T follicular helper cell (primary cell): ENCODE results near the gene SLC2A9.
A peak's percentile ranks its signal among the peaks of the same experiment; 100 is the strongest.

Experiments used
- DNase-seq: peaks from one replicate; pipeline ENCODE4 v3.0.0-alpha.2; 2020; ENCODE audit warnings: low read depth

The SLC2A9 gene

DNA sequence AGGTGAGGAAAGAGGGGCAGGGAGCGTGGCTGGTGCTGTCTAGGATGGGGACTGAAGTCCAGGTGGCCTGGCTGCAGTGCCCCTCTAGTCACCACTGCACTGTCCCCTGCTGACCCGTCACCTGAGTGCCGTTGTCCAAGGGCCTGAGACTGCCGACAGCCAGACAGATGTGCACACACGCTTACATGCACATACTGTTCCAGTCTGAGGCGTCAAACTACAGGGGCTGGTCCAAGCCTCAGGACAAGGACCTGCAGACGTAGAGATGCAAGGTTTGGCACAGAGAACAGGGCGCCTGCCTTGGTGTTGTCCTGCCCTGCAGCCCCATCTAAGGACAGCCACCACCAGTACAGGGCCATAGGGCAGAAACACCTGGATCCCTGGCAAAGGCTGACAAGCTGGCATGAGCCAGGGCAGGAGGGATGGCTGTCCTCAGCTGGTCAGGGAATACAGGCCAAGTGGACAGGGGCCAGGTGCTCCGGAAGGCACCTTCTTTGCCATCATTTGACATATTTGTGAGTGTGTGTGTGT lies 1.7 kb downstream of the SLC2A9 start:
- no peak for DNase-seq

DNA sequence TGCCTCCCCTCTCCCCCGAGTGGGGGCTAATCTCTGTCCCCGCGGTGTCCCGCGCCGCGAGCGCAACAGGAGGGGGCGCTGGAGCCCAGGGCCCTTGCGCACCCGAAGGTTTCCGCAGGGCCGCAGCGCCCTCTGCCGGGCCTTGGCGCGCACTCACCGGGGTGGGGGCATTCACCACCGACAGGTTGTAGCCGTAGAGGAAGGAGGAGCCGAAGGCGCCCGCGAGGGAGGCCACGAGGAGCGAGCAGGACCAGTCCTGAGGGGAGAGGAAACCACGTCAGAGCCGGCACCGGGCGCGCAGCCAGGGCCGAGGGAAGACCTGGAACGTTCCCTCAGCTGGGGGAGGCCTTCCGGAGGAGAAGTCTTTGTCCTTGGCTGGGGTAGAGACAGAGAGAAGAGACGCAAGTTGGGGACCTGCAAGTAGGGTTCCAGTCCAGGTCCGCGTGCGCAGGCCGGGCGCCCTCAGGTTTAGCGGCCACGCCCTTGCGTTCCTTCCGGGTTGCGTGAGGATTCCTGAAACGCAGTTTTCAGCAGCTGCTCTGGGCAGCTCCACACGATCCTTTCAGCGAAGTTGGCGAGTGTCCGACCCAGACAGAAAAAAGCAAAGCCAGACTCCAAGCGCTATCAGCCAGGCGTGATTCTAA lies 2.4 kb downstream of the SLC2A9 start:
- DNase-seq, result peak; percentile 88

DNA sequence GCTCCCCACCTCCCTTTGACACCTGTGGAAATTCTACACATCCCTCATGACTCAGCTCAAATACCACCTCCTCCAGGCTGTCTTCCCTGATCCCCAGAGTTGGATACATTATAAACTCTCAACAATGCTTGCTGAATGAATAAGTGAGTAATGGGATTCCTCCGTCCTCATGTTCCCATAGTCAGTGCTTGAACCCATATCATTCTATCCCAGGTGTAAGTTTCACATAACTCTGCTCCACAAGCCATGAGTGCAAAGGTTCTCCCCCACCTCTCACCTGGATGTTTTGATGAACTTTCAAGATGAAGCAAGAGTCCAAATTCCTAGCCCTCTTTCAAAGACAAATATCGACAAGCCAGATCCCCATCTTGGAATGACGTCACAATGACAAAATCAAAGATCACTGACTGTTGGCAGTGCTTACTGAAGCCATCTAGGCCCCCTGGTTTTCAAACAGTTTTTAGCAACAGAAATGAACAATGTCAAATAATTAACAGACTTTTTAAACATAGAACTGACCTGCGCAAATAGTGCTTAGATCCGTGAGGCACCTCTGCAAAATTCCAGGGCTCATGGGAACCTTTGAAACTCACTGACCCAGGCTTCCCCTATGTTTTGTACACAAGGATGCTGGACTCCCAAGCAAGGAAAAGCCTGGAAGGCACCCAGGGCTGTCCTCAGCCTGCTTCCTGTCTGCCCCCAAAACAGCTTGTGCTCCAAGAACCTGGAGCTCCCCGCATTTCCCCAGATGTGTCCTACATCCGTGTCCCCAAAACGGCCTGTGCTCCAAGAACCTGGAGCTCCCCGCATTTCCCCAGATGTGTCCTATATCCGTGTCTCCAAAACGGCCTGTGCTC lies 4.0 kb downstream of the SLC2A9 start:
- DNase-seq, result no peak

DNA sequence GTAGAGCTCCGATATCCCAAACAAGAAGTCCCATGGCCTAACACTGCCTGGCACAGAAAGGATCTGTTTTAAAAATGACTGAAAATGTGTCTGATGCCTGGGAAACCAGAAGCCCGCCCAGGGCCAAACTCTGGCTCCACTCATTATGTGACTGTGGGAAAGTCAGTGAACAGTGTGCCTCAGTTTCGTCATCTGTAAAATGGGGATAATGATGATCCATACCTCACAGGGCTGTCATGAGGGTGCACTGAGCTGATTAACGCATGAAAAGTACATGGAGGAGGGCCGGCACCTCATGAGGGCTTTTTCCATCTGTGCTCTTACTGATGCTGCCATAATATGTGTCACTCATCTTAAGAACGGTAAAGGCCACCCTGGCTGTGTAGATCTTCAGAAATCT lies 5.1 kb downstream of the SLC2A9 start:
- DNase-seq, result no peak

DNA sequence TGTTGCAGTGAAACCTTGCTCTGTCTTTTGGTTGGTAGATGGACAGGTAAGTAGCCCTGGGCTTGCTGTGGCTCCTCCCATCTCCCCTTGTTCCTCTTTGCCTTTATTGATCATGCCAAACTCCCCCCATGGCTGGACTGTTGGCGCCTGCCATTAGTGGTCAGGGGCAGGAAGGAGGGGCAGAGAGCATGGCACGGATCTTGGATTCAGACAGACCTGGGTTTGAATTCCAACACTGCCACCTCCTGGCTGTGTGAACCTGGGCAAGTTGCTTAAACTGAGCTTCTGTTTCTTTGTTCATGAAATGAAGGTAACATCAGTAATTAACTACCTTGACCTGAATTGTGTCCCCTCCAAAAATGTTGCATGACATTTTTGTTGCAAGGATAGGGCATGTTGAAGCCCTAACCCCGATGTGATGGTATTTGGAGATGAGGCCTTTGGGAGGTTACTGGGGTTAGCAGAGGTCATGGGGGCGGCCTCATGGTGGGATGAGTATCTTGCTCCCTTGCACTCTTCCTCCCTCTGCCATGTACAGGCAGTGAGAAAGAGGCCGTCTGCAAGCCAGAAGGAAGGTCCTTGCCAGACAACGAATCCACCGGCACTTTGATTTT lies 6.0 kb downstream of the SLC2A9 start:
- DNase-seq, result no peak

DNA sequence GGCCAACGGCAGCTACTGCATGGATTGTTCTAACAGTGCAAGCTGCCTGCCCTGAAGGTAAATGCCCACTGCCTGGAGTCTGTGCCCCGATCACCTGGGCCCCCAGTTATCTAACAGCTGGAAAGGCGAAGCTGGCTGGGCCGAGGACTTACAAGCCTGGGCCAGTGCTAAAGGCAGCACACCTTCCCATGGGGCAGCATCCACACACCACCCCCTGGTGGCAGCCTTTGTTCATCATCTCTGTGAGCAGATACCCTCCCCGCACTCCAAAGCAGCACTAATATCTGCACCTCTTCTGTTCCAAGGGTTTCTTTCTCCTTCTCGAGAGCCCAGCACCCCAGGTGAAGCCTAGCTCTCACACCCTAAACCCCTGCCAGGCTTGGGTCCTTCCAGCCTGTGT lies 7.6 kb downstream of the SLC2A9 start:
- no peak for DNase-seq

DNA sequence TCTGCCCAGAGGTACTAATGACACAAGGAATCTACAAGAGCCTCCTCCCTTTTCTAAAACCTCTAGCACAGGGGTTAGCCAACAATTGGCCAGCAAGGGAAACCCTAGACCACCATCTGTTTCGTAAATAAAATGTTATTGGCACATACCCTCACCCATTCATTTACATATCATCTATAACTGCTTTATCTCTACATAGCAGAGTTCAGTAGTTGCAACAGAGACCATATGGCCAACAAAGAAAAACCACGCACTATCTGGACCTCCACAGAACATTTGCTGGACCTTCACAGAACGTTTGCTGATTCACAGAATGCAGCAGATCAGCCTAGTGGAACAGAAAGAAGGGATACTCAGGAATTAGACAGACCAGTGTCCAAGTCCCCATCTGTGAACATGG lies 9.4 kb downstream of the SLC2A9 start:
- no peak for DNase-seq

DNA sequence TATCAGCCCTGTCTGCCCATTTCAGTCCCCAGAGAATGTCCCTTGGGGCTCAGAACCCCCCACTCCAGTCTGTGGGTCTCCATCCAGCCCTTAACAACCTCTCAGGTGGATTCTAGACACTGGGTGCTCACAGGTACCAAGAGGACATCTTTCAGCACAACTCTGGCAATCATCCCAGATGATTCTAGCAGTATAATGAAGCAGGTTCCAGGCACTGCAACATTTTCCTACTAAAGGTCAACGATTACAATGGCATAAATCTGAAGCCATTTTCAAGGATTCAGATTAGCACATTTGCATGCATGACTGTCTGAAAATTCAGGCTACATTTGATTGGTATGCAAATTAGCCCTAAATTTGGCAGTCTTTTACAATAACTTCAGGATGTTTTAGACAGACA lies 10.0 kb downstream of the SLC2A9 start:
- no peak for DNase-seq

DNA sequence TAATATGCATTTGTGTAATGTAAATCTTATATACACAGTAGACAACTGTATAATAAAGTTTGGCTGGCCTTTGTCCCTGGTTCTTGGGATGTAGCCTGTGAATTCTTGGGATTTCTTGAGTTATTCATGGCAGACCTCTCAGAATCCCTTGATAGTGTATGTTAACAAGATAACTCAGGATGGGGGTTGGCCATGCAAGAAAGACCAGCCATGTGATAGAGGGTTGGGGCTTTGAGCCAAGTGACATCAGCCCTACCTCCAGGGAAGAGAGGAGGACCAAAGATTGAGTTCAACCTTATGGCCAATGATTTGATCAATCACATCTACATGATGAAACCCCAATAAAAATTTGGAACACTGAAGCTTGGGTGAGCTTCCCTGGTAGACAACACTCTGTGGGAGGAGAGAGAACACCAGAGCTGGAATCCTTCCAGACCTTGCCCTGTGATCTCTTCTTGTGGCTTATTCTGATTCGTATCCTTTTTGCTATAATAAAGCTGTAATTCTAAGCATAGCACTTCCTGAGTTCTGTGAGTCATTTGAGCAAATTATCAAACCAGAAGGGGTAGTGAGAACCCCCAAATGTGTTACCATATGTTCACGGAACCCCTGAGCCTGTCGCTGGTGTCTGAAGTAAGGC lies 11.3 kb downstream of the SLC2A9 start:
- DNase-seq, result no peak

DNA sequence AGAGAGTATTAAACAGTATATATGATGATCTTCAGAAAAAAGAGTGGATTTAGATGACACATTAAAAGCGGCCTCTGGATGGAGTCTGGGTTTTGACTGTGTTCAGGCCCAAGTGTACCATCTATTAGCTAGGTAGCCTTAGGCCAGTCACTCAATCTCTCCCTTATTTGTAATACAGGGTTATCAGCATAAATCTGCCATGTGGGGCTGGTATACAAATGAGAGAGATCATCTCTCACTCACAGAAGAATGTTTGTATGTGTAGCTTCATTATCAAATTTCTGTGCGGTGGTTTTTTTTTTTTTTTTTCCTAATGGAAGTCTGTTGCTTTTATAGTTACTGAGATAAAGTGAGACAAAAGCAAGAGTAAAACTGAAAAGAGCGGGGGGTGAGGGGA lies 12.7 kb downstream of the SLC2A9 start:
- no peak for DNase-seq

DNA sequence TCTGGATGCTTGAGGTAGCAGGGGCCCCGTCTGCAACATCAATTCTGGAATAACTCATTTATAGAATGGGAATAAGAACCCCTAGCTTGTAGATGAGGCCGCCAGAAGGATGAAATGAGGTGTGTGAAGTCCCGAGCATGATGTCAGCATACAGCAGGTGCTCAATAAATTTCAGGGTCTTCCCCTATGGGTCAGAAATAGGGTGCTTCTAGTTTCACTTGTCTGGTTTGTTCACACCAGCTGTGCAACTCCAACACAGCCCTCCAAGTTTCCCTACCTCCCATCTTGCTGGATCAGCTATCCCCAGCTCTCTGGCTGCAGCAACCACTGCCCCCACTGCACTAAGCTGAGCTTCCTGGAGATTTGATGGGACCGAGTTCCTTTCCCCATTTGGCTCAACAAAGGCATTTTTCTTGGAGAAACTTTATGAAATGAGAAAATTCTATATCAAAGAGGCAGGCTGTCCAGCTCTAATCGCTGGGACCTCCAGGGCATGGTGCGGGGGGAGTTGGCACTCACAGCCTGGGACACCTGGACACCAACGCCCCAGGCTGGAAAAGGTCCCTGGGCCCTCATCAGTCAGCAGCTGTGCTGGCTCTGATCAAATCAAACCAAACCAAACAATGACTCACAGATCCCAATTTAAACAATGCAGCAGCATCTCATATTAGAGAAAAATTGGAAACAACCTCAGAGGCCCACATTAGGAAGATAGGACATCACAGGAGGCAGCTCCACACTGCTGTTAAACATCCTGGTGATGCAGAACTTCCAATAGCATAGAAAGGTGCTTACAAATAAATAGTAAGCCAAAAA lies 13.3 kb downstream of the SLC2A9 start:
- DNase-seq, result no peak

DNA sequence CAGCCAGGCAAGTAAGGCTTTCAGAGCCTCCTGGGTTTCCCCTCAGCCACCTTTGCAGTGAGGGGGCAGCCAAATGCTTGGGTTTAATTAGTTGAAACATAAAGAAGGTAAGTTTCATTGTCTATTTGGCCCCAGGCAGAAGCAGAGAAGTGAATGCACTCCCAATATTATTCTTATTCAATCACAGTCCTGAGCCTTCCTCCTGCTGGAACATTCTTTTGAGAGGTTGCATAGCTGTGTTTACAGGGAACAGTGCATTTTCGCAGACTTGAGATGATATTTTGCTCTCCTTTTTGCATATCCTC lies 13.9 kb downstream of the SLC2A9 start:
- DNase-seq, result no peak

DNA sequence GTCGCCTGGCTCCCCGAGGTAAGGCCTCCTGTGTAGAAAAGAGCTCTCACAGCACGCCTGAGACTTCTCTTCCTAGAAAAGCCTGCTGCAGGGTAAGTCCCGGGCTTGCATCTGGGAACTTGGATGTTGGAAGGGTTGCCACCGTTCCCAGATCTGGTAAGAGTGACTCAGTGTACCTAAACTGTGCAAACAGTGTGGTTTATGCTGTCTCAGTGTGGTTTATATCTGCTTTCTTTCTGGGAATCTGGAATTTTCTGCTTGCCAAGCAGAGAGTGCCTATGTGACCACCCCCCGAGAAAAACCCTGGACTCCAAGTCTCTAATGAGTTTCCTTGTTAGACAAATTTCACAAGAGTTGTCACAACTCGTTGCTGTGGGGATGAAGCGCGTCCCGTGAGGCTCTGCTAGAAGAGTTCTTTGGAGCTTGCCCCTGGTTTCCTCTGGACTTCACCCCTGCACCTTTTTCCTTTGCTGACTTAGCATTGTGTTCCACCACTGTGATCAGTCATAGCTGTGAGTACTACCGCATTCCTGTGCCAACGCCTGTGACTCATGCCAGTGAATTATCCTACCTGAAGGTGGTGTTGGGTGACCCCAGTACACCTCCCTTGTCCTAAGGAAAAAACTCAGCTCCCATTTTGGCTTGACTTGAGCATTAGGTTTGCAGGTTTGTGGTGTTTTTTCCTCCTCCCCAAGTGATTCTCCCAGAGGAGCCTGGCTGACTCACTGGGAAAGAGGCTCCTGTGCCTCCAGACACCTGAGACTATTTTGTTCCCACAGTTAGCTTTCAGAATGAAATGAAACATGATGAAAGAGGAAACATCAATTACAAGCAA lies 14.5 kb downstream of the SLC2A9 start:
- no peak for DNase-seq

DNA sequence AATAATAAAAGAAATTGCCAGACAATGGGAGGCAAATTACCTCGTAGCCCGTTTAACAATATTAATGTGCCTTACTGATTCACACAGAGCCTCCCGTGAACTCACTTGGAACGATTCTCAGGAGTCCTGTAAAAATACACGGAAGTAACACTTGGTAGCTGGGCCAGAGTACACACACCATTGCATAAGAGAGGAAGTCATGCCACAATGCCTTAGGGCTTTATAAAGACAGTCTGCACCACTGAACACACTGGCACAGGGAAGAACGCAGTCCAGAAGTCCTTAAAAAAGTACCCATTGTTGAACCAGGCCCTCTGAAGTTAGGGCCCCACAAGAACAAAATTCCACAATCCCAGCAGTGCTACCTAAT lies 15.1 kb downstream of the SLC2A9 start:
- DNase-seq, result no peak

DNA sequence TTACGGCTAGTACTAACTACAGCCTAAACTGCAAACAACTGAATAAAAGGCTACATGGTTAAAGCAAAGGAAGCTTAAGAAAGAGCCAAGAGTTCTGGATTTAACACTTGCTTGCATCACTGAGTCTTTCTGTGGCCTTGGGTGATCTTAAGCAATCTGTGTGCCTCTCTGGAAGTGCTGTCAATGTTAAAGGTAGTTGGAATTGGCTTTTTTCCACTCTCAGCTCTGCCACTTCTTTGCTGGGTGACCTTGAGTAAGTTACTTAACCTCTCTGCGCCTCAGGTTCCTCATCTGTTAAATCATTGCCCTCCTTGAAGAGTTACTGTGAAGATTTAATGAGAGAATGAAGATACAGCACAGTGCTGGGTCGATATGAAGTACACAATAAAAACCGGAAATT lies 15.7 kb downstream of the SLC2A9 start:
- no peak for DNase-seq

DNA sequence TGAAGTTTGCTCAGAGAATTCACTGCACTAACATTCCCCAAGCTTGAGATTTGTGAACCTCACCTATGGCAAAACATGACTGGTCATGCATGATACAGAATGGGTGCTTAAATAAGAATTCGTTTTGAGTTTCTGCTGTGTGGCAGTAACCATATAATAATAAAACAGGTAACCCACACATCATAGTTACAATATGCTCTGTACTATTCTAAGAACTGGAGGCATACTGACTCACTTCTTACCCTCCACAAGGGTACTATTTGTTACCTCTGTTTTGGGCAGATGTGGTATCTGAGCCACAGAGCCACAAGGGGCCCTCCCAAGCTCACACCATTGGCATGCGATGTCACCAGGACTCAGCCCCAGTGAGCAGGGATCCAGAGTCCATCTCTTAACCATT lies 17.6 kb downstream of the SLC2A9 start:
- DNase-seq, result no peak

DNA sequence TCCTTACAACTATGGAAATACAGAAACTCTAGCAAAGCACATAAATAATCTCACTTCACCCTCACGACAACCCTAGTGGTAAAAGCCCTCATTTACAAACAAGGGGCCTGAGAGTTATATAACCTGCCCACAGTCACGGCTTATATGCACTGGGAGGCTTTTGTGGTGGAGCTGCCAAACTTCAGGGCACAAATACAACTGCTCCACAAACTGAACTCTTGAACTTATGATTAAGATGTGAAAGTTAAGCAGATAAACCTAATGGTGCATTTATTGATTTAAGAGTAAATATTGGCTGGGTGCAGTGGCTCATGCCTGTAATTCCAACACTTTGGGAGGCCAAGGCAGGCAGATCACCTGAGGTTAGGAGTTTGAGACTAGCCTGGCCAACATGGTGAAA lies 19.0 kb downstream of the SLC2A9 start:
- DNase-seq, result no peak

DNA sequence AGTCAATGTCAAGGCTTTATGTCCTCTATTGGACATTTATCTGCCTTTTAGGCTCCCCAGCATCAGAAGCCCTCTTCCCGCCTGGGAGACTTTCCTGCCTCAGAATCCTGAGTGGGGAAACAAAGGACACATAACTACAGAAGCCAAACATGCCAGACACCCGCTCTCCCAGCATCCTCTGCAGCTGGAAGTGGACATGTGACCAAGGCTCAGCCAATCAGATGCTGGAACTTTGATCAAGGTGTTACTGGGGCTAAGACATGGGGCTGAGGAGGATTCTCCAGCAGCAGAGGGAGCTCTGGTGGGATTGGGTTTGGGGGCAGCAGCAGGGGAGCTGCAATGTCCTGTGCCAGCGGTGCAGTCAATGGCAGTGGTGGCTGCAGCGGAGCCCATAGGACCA lies 19.5 kb downstream of the SLC2A9 start:
- DNase-seq, result no peak

DNA sequence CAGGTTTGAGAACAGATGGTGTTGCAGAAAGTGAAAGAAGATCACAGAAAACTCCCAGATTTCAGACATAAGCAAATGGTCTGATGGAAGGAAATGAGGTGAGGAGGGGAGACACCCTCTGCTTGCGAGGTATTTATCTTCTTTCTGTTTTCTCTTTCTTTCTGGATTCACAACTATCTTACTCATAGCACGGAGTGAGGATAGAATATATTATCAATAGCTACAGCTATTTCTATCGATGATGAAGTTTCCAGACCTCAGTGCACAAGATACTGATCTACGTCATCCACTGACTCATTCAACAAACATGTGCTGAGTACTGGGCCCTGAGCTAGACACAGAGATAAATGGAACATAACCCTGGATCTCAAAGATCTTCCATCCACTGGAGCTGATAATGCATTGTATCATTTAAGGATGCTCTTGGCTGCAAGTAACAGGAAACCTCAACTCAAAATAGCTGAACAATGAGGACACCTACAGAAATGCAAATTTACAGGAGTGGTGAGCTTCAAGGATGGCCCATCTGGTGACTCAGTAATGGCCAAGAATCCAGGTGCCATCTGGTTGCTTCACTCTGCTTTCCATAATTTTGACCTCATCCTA lies 21.2 kb downstream of the SLC2A9 start:
- DNase-seq, result no peak

DNA sequence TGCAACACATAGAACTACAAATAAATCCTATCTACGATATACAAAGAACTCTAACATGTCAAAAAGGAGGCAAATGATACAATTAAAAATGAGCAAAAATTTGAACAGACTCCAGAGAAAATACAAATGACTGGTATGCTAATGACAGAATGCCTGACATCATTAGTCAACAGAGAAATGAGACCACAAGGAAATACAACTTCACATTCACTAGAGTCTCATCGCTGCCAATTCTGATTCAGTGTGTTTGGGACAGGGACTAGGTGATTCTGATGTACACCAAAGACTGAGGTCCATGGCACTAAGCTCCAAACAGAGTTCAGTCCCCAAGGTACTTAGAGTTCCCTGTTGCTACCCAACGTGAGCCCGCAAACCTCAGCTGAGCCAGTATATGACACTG lies 23.4 kb downstream of the SLC2A9 start:
- no peak for DNase-seq
